ENCODE results near the gene TMEM134.

The TMEM134 gene

DNA sequence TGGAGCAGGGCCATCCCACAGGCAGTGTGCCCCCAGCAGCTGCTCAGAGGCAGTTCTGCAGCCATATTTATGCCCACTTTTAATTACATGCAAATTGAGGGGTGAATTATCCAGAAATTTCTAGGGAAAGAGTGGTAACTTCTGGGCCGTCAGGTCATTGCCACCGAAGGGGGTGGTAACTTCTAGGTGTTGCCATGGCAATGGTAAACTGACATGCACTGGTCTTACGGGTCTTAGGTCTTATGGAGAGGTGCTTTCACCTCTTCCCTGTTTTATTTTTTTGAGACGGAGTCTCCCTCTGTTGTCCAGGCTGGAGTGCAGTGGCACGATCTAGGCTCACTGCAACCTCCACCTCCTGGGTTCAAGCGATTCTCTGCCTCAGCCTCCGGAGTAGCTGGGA, 3.8 kb upstream of the TMEM134 start:
- Histone ChIP-seq H3K27me3 (replicated peaks in 2 of 5; ENCODE audit: control insufficient read depth in 4 of 5, insufficient read depth in 5 of 5, low read length in 4 of 5) (peaks cover 0 to 3% (median 0%) of the 10 kb centered on the region in 5 experiments), H3K9me3 (ENCODE audit: control extremely low read depth in 1 of 5, control insufficient read depth in 4 of 5, insufficient read depth in 2 of 5, low read depth in 1 of 5, low read length in 4 of 5) (no peaks in the 10 kb centered on the region), H3K27ac (ENCODE audit: insufficient read depth in 1 of 2, low read depth in 1 of 2, low read length in 2 of 2, poor library complexity in 1 of 2, severe bottlenecking in 2 of 2) (no peak overlapping the region), H3K4me3 (ENCODE audit: control insufficient read depth in 1 of 7, extremely low read depth in 1 of 7, insufficient read depth in 4 of 7, low read depth in 2 of 7, low read length in 6 of 7) (no peak overlapping the region), H3K4me1 (ENCODE audit: control extremely low read depth in 1 of 4, control insufficient read depth in 4 of 4, insufficient read depth in 4 of 4, low read length in 3 of 4) (peaks cover 0 to 16% (median 11%) of the 10 kb centered on the region in 4 experiments), H3K36me3 (ENCODE audit: control insufficient read depth in 4 of 4, insufficient read depth in 4 of 4, low read length in 3 of 4) (no peaks in the 10 kb centered on the region)
- 93% methylated on average over 7 of the region's 7 CpGs for WGBS (ENCODE audit: insufficient coverage)
- POLR2A ChIA-PET, result no interaction called here
- DNase-seq, result no peak
- CTCF ChIA-PET, result interaction anchor here (1.1 to 2.0 kb wide), 2 partner anchors 90 to 119 kb away, joined by 3 to 5 read pairs; no protein-coding TSS in a partner anchor

DNA sequence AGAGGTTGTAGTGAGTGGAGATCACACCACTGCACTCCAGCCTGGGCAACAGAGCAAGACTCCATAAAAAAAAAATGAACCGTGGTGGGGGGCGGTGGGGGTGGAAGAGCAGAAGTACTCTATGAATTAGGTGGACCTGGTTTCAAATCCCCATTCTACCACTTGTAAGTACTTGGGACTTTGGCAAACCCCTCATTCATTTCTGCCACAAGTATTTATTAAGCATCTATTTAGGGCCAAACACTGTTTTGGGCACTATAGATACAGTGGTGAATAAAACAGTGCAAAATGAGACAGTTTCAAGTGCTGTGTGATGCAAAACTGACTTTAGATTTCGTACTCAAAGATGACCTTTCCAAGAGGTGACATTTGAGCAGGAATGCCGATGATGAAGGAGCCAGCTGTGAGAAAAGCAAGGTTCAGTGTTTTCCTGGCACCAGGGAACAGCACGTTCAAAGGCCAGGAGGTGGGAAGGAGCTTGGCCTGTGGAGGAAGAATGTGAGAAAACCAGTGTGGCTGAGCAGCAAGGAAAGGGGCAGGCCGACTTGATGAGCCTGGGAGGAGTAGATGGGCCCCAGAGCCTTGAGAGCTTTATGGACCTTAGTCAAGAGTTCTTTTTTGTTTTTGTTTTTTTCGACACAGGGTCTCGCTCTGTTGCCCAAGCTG, 1.4 kb upstream of the TMEM134 start:
- CTCF ChIA-PET, result interaction anchor here (4.1 kb wide), 1 partner anchor 69 kb away, joined by 30 read pairs; the partner anchor contains the start of genes PPP1CA and TBC1D10C
- Histone ChIP-seq H3K4me1 (ENCODE audit: control extremely low read depth in 1 of 4, control insufficient read depth in 4 of 4, insufficient read depth in 4 of 4, low read length in 3 of 4) (peaks cover 0 to 31% (median 18%) of the 10 kb centered on the region in 4 experiments), H3K27me3 (replicated peaks in 2 of 5; ENCODE audit: control insufficient read depth in 4 of 5, insufficient read depth in 5 of 5, low read length in 4 of 5) (peaks cover 0 to 3% (median 0%) of the 10 kb centered on the region in 5 experiments), H3K27ac (ENCODE audit: insufficient read depth in 1 of 2, low read depth in 1 of 2, low read length in 2 of 2, poor library complexity in 1 of 2, severe bottlenecking in 2 of 2) (no peak overlapping the region), H3K4me3 (ENCODE audit: control insufficient read depth in 1 of 7, extremely low read depth in 1 of 7, insufficient read depth in 4 of 7, low read depth in 2 of 7, low read length in 6 of 7) (no peak overlapping the region), H3K9me3 (ENCODE audit: control extremely low read depth in 1 of 5, control insufficient read depth in 4 of 5, insufficient read depth in 2 of 5, low read depth in 1 of 5, low read length in 4 of 5) (no peaks in the 10 kb centered on the region), H3K36me3 (ENCODE audit: control insufficient read depth in 4 of 4, insufficient read depth in 4 of 4, low read length in 3 of 4) (no peaks in the 10 kb centered on the region)
- 93% methylated on average over 6 of the region's 8 CpGs for WGBS (ENCODE audit: insufficient coverage)
- DNase-seq, result no peak
- POLR2A ChIA-PET, result no interaction called here

DNA sequence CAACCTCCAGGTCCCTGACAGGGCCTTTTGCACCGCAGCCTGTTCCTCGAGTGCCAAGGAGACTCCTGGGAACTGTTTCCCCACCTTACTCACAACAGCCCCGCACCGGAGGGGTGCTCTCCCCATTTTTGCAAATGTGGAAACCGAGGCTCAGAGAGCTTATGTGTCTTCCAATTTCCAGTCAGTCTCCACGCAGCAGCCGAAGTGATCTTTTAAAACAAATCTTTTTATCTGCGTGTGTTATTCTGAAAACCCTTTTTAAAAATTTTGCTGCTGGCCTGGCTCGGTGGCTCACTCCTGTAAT, 409 bp upstream of the TMEM134 start:
- peaks cover 0 to 2% (median 0%) of the 10 kb centered on the region in 5 experiments for H3K27me3 ChIP-seq (replicated peaks in 2 of 5; ENCODE audit: control insufficient read depth in 4 of 5, insufficient read depth in 5 of 5, low read length in 4 of 5)
- H3K36me3 ChIP-seq (ENCODE audit: control insufficient read depth in 4 of 4, insufficient read depth in 4 of 4, low read length in 3 of 4), result no peaks in the 10 kb centered on the region
- ChIA-PET POLR2A (interaction anchor here (1.5 kb wide), 1 partner anchor 32 kb away, joined by 4 read pairs; the partner anchor contains the start of gene PTPRCAP), CTCF (interaction anchor here (0.7 to 4.1 kb wide), 6 partner anchors 18 to 89 kb away, joined by 3 to 30 read pairs (median 3); partner anchors contain the start of genes PPP1CA, PTPRCAP and TBC1D10C)
- H3K9me3 ChIP-seq (ENCODE audit: control extremely low read depth in 1 of 5, control insufficient read depth in 4 of 5, insufficient read depth in 2 of 5, low read depth in 1 of 5, low read length in 4 of 5), result no peaks in the 10 kb centered on the region
- no peak for DNase-seq
- H3K27ac ChIP-seq (ENCODE audit: insufficient read depth in 1 of 2, low read depth in 1 of 2, low read length in 2 of 2, poor library complexity in 1 of 2, severe bottlenecking in 2 of 2), result peak overlapping the region; percentile 33 to 68
- WGBS (ENCODE audit: insufficient coverage), result 23% methylated on average over 9 of the region's 9 CpGs
- peaks cover 3 to 37% (median 25%) of the 10 kb centered on the region in 4 experiments for H3K4me1 ChIP-seq (ENCODE audit: control extremely low read depth in 1 of 4, control insufficient read depth in 4 of 4, insufficient read depth in 4 of 4, low read length in 3 of 4)
- peak overlapping the region; percentile 44 to 88 (median 71) for H3K4me3 ChIP-seq (ENCODE audit: control insufficient read depth in 1 of 7, extremely low read depth in 1 of 7, insufficient read depth in 4 of 7, low read depth in 2 of 7, low read length in 6 of 7)

GRCh38 chr11:67468456-67468758, 644 bp downstream of the TMEM134 start:
- WGBS (ENCODE audit: insufficient coverage), result 3% methylated on average over 6 of the region's 6 CpGs
- ChIA-PET POLR2A (interaction anchor here (1.0 to 1.5 kb wide), 4 partner anchors 31 to 67 kb away, joined by 3 to 4 read pairs (median 3); partner anchors contain the start of genes PPP1CA and PTPRCAP), CTCF (interaction anchor here (0.6 to 4.1 kb wide), 14 partner anchors 9 to 126 kb away, joined by 3 to 30 read pairs (median 3); partner anchors contain the start of genes PPP1CA, PTPRCAP, RPS6KB2 and TBC1D10C)
- DNase-seq, result no peak
- no peaks in the 10 kb centered on the region for H3K27me3 ChIP-seq (replicated peaks in 2 of 5; ENCODE audit: control insufficient read depth in 4 of 5, insufficient read depth in 5 of 5, low read length in 4 of 5)
- H3K36me3 ChIP-seq (ENCODE audit: control insufficient read depth in 4 of 4, insufficient read depth in 4 of 4, low read length in 3 of 4), result peaks cover 0 to under 1% (median 0%) of the 10 kb centered on the region in 4 experiments
- H3K9me3 ChIP-seq (ENCODE audit: control extremely low read depth in 1 of 5, control insufficient read depth in 4 of 5, insufficient read depth in 2 of 5, low read depth in 1 of 5, low read length in 4 of 5), result no peaks in the 10 kb centered on the region
- H3K27ac ChIP-seq (ENCODE audit: insufficient read depth in 1 of 2, low read depth in 1 of 2, low read length in 2 of 2, poor library complexity in 1 of 2, severe bottlenecking in 2 of 2), result peak overlapping the region in 1 of 2 experiments; percentile 61
- H3K4me3 ChIP-seq (ENCODE audit: control insufficient read depth in 1 of 7, extremely low read depth in 1 of 7, insufficient read depth in 4 of 7, low read depth in 2 of 7, low read length in 6 of 7), result peak overlapping the region; percentile 59 to 88 (median 80)
- H3K4me1 ChIP-seq (ENCODE audit: control extremely low read depth in 1 of 4, control insufficient read depth in 4 of 4, insufficient read depth in 4 of 4, low read length in 3 of 4), result peaks cover 3 to 46% (median 32%) of the 10 kb centered on the region in 4 experiments

DNA sequence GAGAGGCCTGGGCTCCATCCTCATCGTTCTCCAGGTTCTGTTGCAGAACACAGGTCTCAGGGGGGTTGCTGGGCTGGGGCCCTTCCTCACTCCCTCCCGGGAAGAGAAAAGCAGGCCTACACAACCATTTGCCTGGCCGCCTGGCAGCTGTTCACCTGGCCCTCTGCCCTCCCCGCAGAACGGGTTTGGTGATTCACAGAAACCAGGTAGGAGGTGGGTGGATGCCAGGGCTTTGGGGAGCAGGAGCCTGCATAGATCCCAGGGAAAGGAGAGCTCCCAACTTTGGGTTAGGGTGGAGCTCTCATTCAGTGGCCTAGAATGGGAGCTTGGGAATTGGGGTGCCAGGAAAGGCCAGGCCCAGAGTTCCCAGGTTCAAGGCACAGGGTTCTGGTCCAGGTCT, 995 bp downstream of the TMEM134 start:
- Histone ChIP-seq H3K4me3 (ENCODE audit: control insufficient read depth in 1 of 7, extremely low read depth in 1 of 7, insufficient read depth in 4 of 7, low read depth in 2 of 7, low read length in 6 of 7) (peak overlapping the region; percentile 59 to 88 (median 80)), H3K27ac (ENCODE audit: insufficient read depth in 1 of 2, low read depth in 1 of 2, low read length in 2 of 2, poor library complexity in 1 of 2, severe bottlenecking in 2 of 2) (peak overlapping the region in 1 of 2 experiments; percentile 61), H3K36me3 (ENCODE audit: control insufficient read depth in 4 of 4, insufficient read depth in 4 of 4, low read length in 3 of 4) (peaks cover 0 to 2% (median 0%) of the 10 kb centered on the region in 4 experiments), H3K27me3 (replicated peaks in 2 of 5; ENCODE audit: control insufficient read depth in 4 of 5, insufficient read depth in 5 of 5, low read length in 4 of 5) (no peaks in the 10 kb centered on the region), H3K4me1 (ENCODE audit: control extremely low read depth in 1 of 4, control insufficient read depth in 4 of 4, insufficient read depth in 4 of 4, low read length in 3 of 4) (peaks cover 3 to 46% (median 32%) of the 10 kb centered on the region in 4 experiments), H3K9me3 (ENCODE audit: control extremely low read depth in 1 of 5, control insufficient read depth in 4 of 5, insufficient read depth in 2 of 5, low read depth in 1 of 5, low read length in 4 of 5) (no peaks in the 10 kb centered on the region)
- ChIA-PET POLR2A (interaction anchor here (1.0 to 1.5 kb wide), 4 partner anchors 30 to 67 kb away, joined by 3 to 4 read pairs (median 3); partner anchors contain the start of genes PPP1CA and PTPRCAP), CTCF (interaction anchor here (0.6 to 4.1 kb wide), 14 partner anchors 9 to 125 kb away, joined by 3 to 30 read pairs (median 3); partner anchors contain the start of genes PPP1CA, PTPRCAP, RAD9A and RPS6KB2)
- no peak for DNase-seq
- 80% methylated on average over 3 of the region's 5 CpGs for WGBS (ENCODE audit: insufficient coverage)

DNA sequence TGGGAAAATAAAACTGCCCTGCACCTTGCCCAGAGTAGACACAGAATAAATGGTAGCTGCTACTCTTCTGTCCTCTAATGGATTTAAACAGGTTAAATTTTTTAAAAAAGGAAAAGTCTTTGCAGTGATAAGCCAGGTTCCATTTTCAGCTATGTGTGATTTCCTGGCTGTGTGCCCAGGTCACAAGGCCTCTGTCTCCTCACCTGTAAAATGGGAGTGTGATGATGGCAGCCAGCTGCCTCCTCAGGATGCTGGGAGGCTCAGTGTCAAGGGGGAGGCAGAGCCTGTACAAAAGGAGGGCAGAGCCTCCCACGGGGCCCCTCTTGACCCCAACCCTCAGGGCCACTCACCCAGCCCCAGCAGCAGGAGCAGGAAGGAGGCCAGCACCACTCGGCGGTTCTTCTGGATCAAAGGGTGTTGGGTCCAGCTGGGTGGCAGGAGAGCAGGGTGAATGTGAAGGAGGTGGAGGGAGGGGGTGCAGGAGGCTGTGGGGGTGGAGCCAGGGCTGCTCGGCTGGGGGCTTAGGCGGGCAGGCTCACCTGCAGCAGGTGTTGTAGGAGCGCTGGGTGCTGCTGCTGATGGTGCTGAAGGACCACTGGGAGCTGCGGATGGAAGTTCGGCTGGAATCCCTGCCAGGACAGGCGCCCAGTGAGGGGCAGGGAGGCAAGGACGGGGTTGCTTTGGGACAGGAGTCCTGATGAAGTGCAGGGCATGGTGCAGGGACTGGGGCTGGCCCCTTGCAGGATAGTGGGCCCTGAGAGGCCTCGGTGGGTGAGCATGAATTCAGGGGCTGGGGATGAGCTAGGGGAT, 1.9 kb downstream of the TMEM134 start:
- DNase-seq, result no peak
- no peak overlapping the region for H3K27ac ChIP-seq (ENCODE audit: insufficient read depth in 1 of 2, low read depth in 1 of 2, low read length in 2 of 2, poor library complexity in 1 of 2, severe bottlenecking in 2 of 2)
- no peaks in the 10 kb centered on the region for H3K27me3 ChIP-seq (replicated peaks in 2 of 5; ENCODE audit: control insufficient read depth in 4 of 5, insufficient read depth in 5 of 5, low read length in 4 of 5)
- peaks cover 0 to 2% (median 0%) of the 10 kb centered on the region in 4 experiments for H3K36me3 ChIP-seq (ENCODE audit: control insufficient read depth in 4 of 4, insufficient read depth in 4 of 4, low read length in 3 of 4)
- H3K4me3 ChIP-seq (ENCODE audit: control insufficient read depth in 1 of 7, extremely low read depth in 1 of 7, insufficient read depth in 4 of 7, low read depth in 2 of 7, low read length in 6 of 7), result no peak overlapping the region
- ChIA-PET POLR2A (interaction anchor here (1.1 kb wide), 1 partner anchor 32 kb away, joined by 3 read pairs; no protein-coding TSS in a partner anchor), CTCF (interaction anchor here (1.1 to 4.1 kb wide), 7 partner anchors 8 to 76 kb away, joined by 3 to 30 read pairs (median 4); partner anchors contain the start of genes PPP1CA, PTPRCAP, RAD9A and TBC1D10C)
- no peaks in the 10 kb centered on the region for H3K9me3 ChIP-seq (ENCODE audit: control extremely low read depth in 1 of 5, control insufficient read depth in 4 of 5, insufficient read depth in 2 of 5, low read depth in 1 of 5, low read length in 4 of 5)
- H3K4me1 ChIP-seq (ENCODE audit: control extremely low read depth in 1 of 4, control insufficient read depth in 4 of 4, insufficient read depth in 4 of 4, low read length in 3 of 4), result peaks cover 3 to 46% (median 32%) of the 10 kb centered on the region in 4 experiments
- WGBS (ENCODE audit: insufficient coverage), result over 99% methylated on average over 8 of the region's 11 CpGs

Data from common myeloid progenitor, CD34-positive (primary cell).